SH-SY5Y (cell line): Measurements from ENCODE around the gene ABCB8.

ENCODE experiments used
- GATA2 ChIP-seq: IDR thresholded peaks from 2 replicates; pipeline ENCODE4 v1.6.1; 2011; ENCODE audit warnings: mild to moderate bottlenecking, low read depth, low read length
- GATA3 ChIP-seq: IDR thresholded peaks from 2 replicates; pipeline ENCODE4 v1.6.1; 2011; ENCODE audit warnings: low read depth, mild to moderate bottlenecking, low read length, moderate library complexity

GRCh38 chr7:150982351-150982750, 45.9 kb upstream of the ABCB8 start:
- no peak for TF ChIP-seq GATA2
- no peak for TF ChIP-seq GATA3
